Stimulated activated naive CD8-positive, alpha-beta T cell treated with anti-CD3 and anti-CD28 coated beads, Interleukin-15, Interleukin-2, amounts not matched to agents 100 ng/mL and 50 ng/mL, for 24 hours (primary cell): ENCODE measurements around the gene ELF3.
"Not testable (repeated sequence)": the region's sequence is repeated elsewhere in the genome, so short reads cannot be mapped to it uniquely, and the experiment has no call there.

Source experiments
- H3K27ac Mint-ChIP-seq: one replicate; pipeline ENCODE4 v1.8.0; 2021; ENCODE audit warnings: mild to moderate bottlenecking, mixed read lengths
- H3K27me3 Mint-ChIP-seq: one replicate; pipeline ENCODE4 v1.8.0; 2021; ENCODE audit warnings: mixed read lengths
- H3K36me3 Mint-ChIP-seq: one replicate; pipeline ENCODE4 v1.8.0; 2021; ENCODE audit warnings: low read depth, mixed read lengths
- H3K4me1 Mint-ChIP-seq: one replicate; pipeline ENCODE4 v1.8.0; 2021; ENCODE audit warnings: low read depth, mixed read lengths
- H3K4me3 Mint-ChIP-seq: one replicate; pipeline ENCODE4 v1.8.0; 2021; ENCODE audit warnings: mild to moderate bottlenecking, mixed read lengths
- H3K9me3 Mint-ChIP-seq: one replicate; pipeline ENCODE4 v1.8.0; 2021; ENCODE audit warnings: mixed read lengths

The ELF3 gene

GRCh38 chr1:202016022-202016810, 5.8 kb downstream of the ELF3 start:
- Mint-ChIP-seq H3K9me3 (no peaks in the 10 kb centered on the region), H3K4me3 (no peak overlapping the region), H3K36me3 (no peaks in the 10 kb centered on the region), H3K27me3 (peaks cover 4% of the 10 kb centered on the region), H3K4me1 (no peaks in the 10 kb centered on the region), H3K27ac (no peak overlapping the region)

DNA sequence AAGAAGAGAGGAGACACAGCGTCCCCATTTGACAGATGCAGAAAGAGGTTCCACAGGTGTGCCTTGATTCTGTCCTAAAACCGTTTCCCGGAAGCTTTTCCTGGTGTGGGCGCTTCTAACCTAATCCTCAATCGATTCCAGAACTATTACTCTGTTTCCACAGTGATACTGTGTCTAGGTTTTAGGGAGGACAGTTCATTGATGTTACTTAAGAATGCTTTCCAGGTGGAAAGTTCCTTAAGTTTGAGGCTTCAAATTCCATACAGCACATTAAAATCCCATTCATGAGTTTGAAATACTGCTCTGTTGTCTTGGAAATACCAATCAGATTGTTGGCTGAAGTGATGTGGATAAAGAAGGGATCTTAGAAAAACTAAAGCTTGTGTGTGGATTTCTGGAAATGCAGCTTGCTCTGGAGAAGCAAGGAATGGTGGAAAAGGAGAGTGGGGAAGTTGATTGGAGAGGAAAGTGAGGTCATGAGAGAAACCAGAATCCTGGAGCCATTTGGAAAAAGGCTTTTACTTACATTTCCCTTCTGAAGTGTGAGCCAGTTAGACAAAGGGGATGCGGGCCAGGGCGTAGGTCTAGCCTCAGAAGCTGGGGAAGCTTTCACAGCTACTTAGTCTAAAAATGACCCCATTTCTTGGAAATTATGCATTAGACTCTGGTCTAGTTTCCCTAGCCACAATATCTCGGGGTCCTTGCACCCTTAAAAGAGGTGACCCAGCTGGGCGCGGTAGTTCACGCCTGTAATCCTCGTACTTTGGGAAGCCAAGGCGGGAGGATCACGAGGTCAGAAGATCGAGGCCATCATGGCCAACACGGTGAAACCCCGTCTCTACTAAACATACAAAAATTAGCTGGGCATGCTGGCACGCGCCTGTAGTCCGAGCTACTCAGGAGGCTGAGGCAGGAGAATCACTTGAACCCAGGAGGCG, 6.7 kb downstream of the ELF3 start:
- H3K27me3 Mint-ChIP-seq: peaks cover 8% of the 10 kb centered on the region
- no peak overlapping the region for H3K27ac Mint-ChIP-seq
- H3K4me3 Mint-ChIP-seq: no peak overlapping the region
- H3K36me3 Mint-ChIP-seq: no peaks in the 10 kb centered on the region
- no peaks in the 10 kb centered on the region for H3K4me1 Mint-ChIP-seq
- H3K9me3 Mint-ChIP-seq: no peaks in the 10 kb centered on the region

DNA sequence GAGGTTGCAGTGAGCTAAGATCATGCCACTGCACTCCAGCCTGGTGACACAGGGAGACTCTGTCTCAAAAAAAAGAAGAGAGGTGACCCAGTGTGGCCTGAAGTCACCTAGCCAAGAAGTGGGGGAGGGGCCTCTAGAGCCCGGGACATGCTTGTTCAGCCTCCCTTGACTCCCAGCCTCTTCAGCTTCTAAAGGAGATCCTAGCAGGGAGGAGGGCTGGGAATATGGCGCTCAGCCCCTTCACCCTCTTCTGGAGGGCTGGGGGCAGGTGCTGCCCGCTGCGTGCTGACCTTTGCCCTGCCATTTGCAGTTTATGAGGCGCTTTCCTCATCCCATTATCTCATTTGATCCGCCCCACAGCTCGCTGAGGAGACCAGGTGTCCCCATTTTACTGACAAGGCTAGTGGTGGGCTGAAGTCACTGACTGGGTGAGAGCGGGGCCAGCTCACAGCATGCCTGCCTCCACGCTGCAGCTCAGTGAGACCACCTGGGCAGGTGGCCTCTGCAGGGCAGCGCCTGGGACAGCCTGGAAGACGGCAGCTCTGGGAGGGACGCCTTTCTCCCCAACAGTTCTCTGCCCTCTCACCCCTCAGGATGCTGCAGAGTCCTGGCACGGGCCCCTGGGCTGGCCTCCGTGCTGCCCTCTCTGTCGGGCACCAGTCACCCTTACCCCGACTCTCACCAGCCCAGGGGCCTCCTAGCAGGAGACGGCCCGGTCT, 7.5 kb downstream of the ELF3 start:
- H3K27me3 Mint-ChIP-seq: peaks cover 8% of the 10 kb centered on the region
- H3K27ac Mint-ChIP-seq: no peak overlapping the region
- H3K36me3 Mint-ChIP-seq: no peaks in the 10 kb centered on the region
- no peaks in the 10 kb centered on the region for H3K9me3 Mint-ChIP-seq
- no peak overlapping the region for H3K4me3 Mint-ChIP-seq
- no peaks in the 10 kb centered on the region for H3K4me1 Mint-ChIP-seq

DNA sequence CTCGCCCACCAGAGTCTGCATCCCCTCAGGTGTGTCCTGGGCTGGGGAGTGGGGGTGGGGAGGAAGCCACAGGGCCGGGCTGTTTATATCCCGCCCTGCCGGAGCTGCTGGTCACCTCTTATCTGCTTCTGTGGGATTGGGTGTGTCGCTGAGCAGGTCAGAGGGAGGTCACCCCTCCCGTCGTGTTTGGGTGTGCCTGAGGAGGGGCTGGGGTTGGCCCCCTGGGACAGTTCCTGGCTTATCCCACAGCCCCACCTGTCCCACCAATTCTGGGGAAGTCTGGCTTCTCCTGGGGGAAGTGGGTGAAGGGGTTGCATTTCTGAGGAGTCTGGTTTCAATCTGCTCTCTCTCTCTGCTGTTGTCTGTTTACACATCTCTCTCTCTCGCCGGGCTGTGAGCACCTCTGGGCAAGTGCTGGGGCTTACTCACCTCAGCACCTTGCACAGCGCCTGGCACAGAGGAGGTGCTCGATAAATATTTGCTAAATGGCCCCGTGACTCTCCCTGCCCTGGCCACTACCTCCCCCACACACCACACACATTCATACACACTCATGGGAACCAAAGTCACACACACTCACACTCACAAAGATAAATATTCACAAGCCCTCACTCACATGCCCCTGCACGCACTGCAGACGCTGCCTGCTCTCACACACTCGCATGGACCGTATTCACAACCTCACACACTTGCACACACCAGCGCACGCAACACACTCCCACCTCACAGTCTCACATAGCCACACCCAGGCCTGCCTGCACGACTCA, 8.3 kb downstream of the ELF3 start:
- no peak overlapping the region for H3K4me3 Mint-ChIP-seq
- no peaks in the 10 kb centered on the region for H3K4me1 Mint-ChIP-seq
- H3K27me3 Mint-ChIP-seq: peaks cover 8% of the 10 kb centered on the region
- H3K9me3 Mint-ChIP-seq: no peaks in the 10 kb centered on the region
- no peaks in the 10 kb centered on the region for H3K36me3 Mint-ChIP-seq
- H3K27ac Mint-ChIP-seq: no peak overlapping the region

DNA sequence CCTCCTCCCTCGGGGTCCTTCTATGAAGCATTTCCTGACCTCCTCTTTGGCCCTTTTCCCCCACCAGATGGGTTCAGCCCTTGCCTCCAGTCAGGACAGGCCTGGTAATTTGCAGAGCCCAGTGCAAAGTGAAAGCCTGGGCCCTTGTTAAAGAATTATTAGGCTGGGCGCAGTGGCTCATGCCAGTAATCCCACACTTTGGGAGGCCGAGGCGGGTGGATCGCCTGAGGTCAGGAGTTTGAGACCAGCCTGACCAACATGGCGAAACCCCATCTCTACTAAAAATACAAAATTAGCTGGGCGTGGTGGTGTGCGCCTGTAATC, 8.8 kb downstream of the ELF3 start:
- H3K9me3 Mint-ChIP-seq, H3K36me3 Mint-ChIP-seq, H3K27me3 Mint-ChIP-seq, H3K4me1 Mint-ChIP-seq, H3K27ac Mint-ChIP-seq, H3K4me3 Mint-ChIP-seq: not testable (repeated sequence)

GRCh38 chr1:202023001-202023433, 12.6 kb downstream of the ELF3 start:
- peaks cover 8% of the 10 kb centered on the region for H3K27me3 Mint-ChIP-seq
- no peak overlapping the region for H3K27ac Mint-ChIP-seq

DNA sequence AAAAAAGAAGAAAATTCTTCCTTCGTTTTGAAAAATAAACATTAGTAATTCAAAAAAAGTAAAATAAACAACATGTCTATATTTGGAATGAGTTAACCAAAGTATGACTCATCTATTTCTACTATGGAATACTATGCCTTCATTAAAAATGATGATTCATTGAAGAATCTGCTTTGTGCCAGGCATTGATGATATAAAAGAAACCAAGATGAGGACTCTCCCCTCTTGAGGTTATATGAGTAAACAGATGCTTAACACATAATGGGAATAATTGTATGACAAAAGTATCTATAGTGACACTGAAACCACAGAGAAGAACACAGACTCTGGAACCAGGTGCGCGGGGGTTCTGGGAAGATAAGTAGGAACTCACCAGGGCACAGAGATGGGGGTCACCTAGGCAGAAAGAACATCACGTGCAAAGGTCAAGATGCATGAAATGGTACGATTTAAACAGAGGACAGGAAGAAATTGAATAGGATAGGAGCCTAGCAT, 18.8 kb downstream of the ELF3 start:
- H3K27ac Mint-ChIP-seq: no peak overlapping the region

More at GRCh38 chr1:202023001-202023433, 12.6 kb downstream of the ELF3 start:
- Mint-ChIP-seq H3K9me3 (no peaks in the 10 kb centered on the region), H3K4me1 (no peaks in the 10 kb centered on the region), H3K4me3 (no peak overlapping the region), H3K36me3 (no peaks in the 10 kb centered on the region)

DNA sequence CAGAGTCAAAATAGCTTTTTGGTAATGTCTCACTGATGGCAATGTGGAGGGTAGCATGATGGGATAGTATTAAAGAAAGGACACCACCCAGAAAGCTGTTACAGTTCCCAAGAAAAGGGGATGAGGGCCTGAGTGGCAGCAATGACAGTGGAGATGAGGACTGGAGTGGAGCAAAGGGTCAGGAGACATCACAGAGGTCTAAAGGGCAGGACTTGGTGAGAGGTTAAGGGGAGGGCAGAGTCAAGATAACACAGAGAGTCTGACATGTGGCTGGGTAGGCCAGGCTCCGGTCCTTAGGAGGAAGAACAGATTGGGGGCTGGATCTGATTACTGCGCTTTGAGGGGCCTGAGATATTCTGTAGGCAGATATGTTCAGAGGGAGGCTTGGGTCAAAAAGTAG, 19.3 kb downstream of the ELF3 start:
- Mint-ChIP-seq H3K36me3 (no peaks in the 10 kb centered on the region), H3K9me3 (no peaks in the 10 kb centered on the region), H3K27ac (no peak overlapping the region), H3K4me3 (no peak overlapping the region), H3K4me1 (no peaks in the 10 kb centered on the region), H3K27me3 (peaks cover 4% of the 10 kb centered on the region)

More for the DNA sequence above, 18.8 kb downstream of the ELF3 start:
- Mint-ChIP-seq H3K4me3 (no peak overlapping the region), H3K4me1 (no peaks in the 10 kb centered on the region), H3K36me3 (no peaks in the 10 kb centered on the region), H3K27me3 (peaks cover 4% of the 10 kb centered on the region), H3K9me3 (no peaks in the 10 kb centered on the region)

DNA sequence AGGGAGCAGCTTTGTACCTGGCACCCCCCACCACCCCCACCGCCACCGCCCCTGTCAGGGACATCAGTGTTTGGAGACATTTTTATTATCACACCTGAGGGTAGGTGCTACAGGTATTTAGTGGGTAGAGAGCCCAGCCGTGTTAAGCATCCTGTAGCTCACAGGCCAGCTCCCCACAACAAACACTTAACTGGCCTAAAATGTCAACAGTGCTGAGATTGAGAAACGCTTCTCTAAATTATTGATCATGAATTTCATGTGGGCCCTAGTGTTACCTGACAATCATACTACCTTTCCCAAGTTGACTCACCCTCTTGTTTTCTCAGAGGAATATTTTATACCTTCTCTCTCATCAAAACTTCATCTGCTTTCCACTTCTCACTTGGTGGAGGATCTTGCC, 21.4 kb downstream of the ELF3 start:
- H3K36me3 Mint-ChIP-seq: no peaks in the 10 kb centered on the region
- peaks cover 4% of the 10 kb centered on the region for H3K27me3 Mint-ChIP-seq
- no peaks in the 10 kb centered on the region for H3K9me3 Mint-ChIP-seq
- no peak overlapping the region for H3K27ac Mint-ChIP-seq
- no peaks in the 10 kb centered on the region for H3K4me1 Mint-ChIP-seq
- no peak overlapping the region for H3K4me3 Mint-ChIP-seq

GRCh38 chr1:202034149-202034682, 23.8 kb downstream of the ELF3 start:
- H3K27ac Mint-ChIP-seq: no peak overlapping the region
- H3K4me1 Mint-ChIP-seq: no peaks in the 10 kb centered on the region
- H3K4me3 Mint-ChIP-seq: no peak overlapping the region
- H3K36me3 Mint-ChIP-seq: no peaks in the 10 kb centered on the region
- H3K9me3 Mint-ChIP-seq: no peaks in the 10 kb centered on the region
- peaks cover 4% of the 10 kb centered on the region for H3K27me3 Mint-ChIP-seq

- no peaks in the 10 kb centered on the region for H3K36me3 Mint-ChIP-seq
- H3K4me3 Mint-ChIP-seq: no peak overlapping the region
Observed at GRCh38 chr1:202034683-202035462, 24.5 kb downstream of the ELF3 start.

GRCh38 chr1:202036595-202037387, 26.4 kb downstream of the ELF3 start:
- peaks cover 4% of the 10 kb centered on the region for H3K27me3 Mint-ChIP-seq
- no peak overlapping the region for H3K4me3 Mint-ChIP-seq
- H3K9me3 Mint-ChIP-seq: no peaks in the 10 kb centered on the region
- H3K4me1 Mint-ChIP-seq: no peaks in the 10 kb centered on the region
- H3K27ac Mint-ChIP-seq: no peak overlapping the region
- H3K36me3 Mint-ChIP-seq: no peaks in the 10 kb centered on the region

More at GRCh38 chr1:202034683-202035462, 24.5 kb downstream of the ELF3 start:
- Mint-ChIP-seq H3K9me3 (no peaks in the 10 kb centered on the region), H3K27ac (no peak overlapping the region), H3K4me1 (no peaks in the 10 kb centered on the region), H3K27me3 (peaks cover 4% of the 10 kb centered on the region)
